K562 (cell line): Measurements from ENCODE around the gene CMTM5. TPM values are rescaled to one million over a fixed set of nuclear protein-coding genes. Genes with fewer than 3 reads are reported as not detected.

ENCODE experiments used
- ATAC-seq: fragments of 200-7000 bp; cut with Tn5 transposase; 3 replicates; pipeline ENCODE4 v1.9.1; 2020; ENCODE audit warnings: moderate library complexity
- BruUV-seq: library from RNA; stranded (reverse); fragments of 400-500 nt; replicated peaks from 2 replicates; lab custom pipeline; 2021; lab: Mats Ljungman, UMichigan
- CTCF ChIA-PET: fragments of 300-600 bp; formaldehyde crosslinking; extraction: SDS; loops from one replicate; lab custom pipeline; 2021; ENCODE audit warnings: low intra/inter-chr PET ratio; lab: Yijun Ruan, JAX
- POLR2A ChIA-PET: fragments of 300-600, 350-650 bp; sonication (Branson Sonifier 250); formaldehyde crosslinking; extraction: SDS; loops from one replicate; lab custom pipeline; 2021; ENCODE audit warnings: antibody characterized with exemption, inconsistent platforms; lab: Yijun Ruan, JAX
- DNase-seq, 4 experiments: peaks; one replicate each; pipeline versions ENCODE4 v3.0.0 to v3.0.0-alpha.2; 2011 to 2018; ENCODE audit warnings: low spot score in 3 of 4, mixed read lengths in 3 of 4; ENCODE audit errors: extremely low read depth in 1 of 4
- FAIRE-seq: peaks from 2 replicates; lab custom pipeline; 2011; peaks lifted over from hg19 to GRCh38; lab: Jason Lieb, UNC
- H2AFZ ChIP-seq: 2 replicates; pipeline ENCODE4 v1.6.0; 2011; ENCODE audit warnings: low read depth, low read length, control low read depth, inconsistent platforms
- H3K27ac ChIP-seq: fragments of 200-600 bp; 3 replicates; pipeline ENCODE4 v1.8.0; 2011; ENCODE audit warnings: low read depth, mild to moderate bottlenecking, control low read depth, inconsistent platforms, low read length, moderate library complexity, mixed read lengths; ENCODE audit errors: extremely low read depth
- H3K27me3 ChIP-seq, 2 experiments: fragments of 300-600 bp in 1 of 2; 2 replicates in 1 of 2; 3 replicates in 1 of 2; pipeline versions ENCODE4 v1.6.0 to v1.8.0; 2011; ENCODE audit warnings: inconsistent platforms in 2 of 2, low read length in 2 of 2, mild to moderate bottlenecking in 1 of 2, mixed read lengths in 1 of 2, moderate library complexity in 1 of 2; ENCODE audit not compliant: control insufficient read depth in 2 of 2, insufficient read depth in 2 of 2
- H3K36me3 ChIP-seq: fragments of 300-600 bp; 3 replicates; pipeline ENCODE4 v1.8.0; 2011; ENCODE audit warnings: mild to moderate bottlenecking, low read length, inconsistent platforms; ENCODE audit not compliant: control insufficient read depth, insufficient read depth
- H3K4me1 ChIP-seq, 2 experiments: fragments of 200-600 bp in 1 of 2; replicated peaks in 1 of 2; 2 replicates in 1 of 2; 3 replicates in 1 of 2; pipeline versions ENCODE4 v1.5.1 to v1.8.0; 2011; ENCODE audit warnings: inconsistent platforms in 2 of 2, low read length in 2 of 2, mild to moderate bottlenecking in 1 of 2, mixed read lengths in 1 of 2, moderate library complexity in 1 of 2; ENCODE audit not compliant: control insufficient read depth in 2 of 2, insufficient read depth in 2 of 2
- H3K4me2 ChIP-seq: 2 replicates; pipeline ENCODE4 v1.6.1; 2011; ENCODE audit warnings: low read length, control low read depth, inconsistent platforms, mixed read lengths; ENCODE audit not compliant: insufficient read depth
- H3K4me3 ChIP-seq: fragments of 200-600 bp; sonication (generic), shearing (Covaris generic); 2 replicates; pipeline ENCODE4 v1.5.1; 2016; ENCODE audit warnings: control low read depth, inconsistent platforms
- H3K79me2 ChIP-seq: fragments of 200-600 bp; 3 replicates; pipeline ENCODE4 v1.8.0; 2011; ENCODE audit warnings: low read length, inconsistent platforms; ENCODE audit not compliant: control insufficient read depth, insufficient read depth
- H3K9ac ChIP-seq, 2 experiments: 2 replicates each; pipeline versions ENCODE4 v1.6.0 to v1.6.1; 2011; ENCODE audit warnings: low read depth in 2 of 2, low read length in 2 of 2, control low read depth in 1 of 2, inconsistent platforms in 1 of 2, mild to moderate bottlenecking in 1 of 2, mixed read lengths in 1 of 2; ENCODE audit not compliant: insufficient read depth in 1 of 2
- H3K9me1 ChIP-seq: one replicate; pipeline ENCODE4 v1.6.0; 2011; ENCODE audit warnings: inconsistent platforms, mild to moderate bottlenecking, low read length, moderate library complexity; ENCODE audit not compliant: control insufficient read depth, insufficient read depth
- H3K9me3 ChIP-seq: replicated peaks from 2 replicates; pipeline ENCODE4 v1.5.1; 2011; ENCODE audit warnings: low read depth, low read length, inconsistent platforms; ENCODE audit not compliant: control insufficient read depth, insufficient read depth
- H4K20me1 ChIP-seq: replicated peaks from 2 replicates; pipeline ENCODE4 v1.6.1; 2011; ENCODE audit warnings: low read length, inconsistent platforms, mixed read lengths; ENCODE audit not compliant: control insufficient read depth, insufficient read depth
- ATF3 ChIP-seq, 2 experiments: fragments of 450-650 bp in 1 of 2; sonication (generic) in 1 of 2; formaldehyde crosslinking in 1 of 2; IDR thresholded peaks in 1 of 2; conservative IDR thresholded peaks in 1 of 2; 2 replicates each; pipeline versions ENCODE4 v1.6.1 to v1.8.1; 2016 to 2023; ENCODE audit warnings: mild to moderate bottlenecking in 2 of 2, moderate library complexity in 2 of 2, inconsistent platforms in 1 of 2, missing genetic modification reagents in 1 of 2
- CXXC5 ChIP-seq: fragments of 250-450 bp; sonication (Bioruptor Pico); IDR thresholded peaks from 2 replicates; pipeline ENCODE4 v1.8.0; 2022; ENCODE audit warnings: inconsistent platforms, mild to moderate bottlenecking, moderate library complexity
- E2F1 ChIP-seq: sonication (generic); formaldehyde crosslinking; IDR thresholded peaks from 2 replicates; pipeline ENCODE4 v1.8.1; 2023; ENCODE audit warnings: mild to moderate bottlenecking, missing genetic modification reagents, moderate library complexity
- GTF2B ChIP-seq: IDR thresholded peaks from 2 replicates; pipeline ENCODE4 v1.6.1; 2011; ENCODE audit not compliant: insufficient read length; ENCODE audit errors: extremely low read depth
- HCFC1 ChIP-seq: IDR thresholded peaks from 2 replicates; pipeline ENCODE4 v1.6.1; 2012; ENCODE audit warnings: low read depth, low read length, improper control_type of control experiment
- HIVEP1 ChIP-seq: fragments of 250-450 bp; sonication (Bioruptor Pico); IDR thresholded peaks from 2 replicates; pipeline ENCODE4 v1.4.0; 2020; ENCODE audit warnings: mild to moderate bottlenecking
- HNRNPL ChIP-seq: fragments of 200-400 bp; formaldehyde crosslinking; IDR thresholded peaks from 2 replicates; pipeline ENCODE4 v1.6.1; 2017; ENCODE audit warnings: low read depth, mild to moderate bottlenecking, low read length
- NR1H2 ChIP-seq: sonication (generic); formaldehyde crosslinking; IDR thresholded peaks from 2 replicates; pipeline ENCODE4 v1.4.0; 2020; ENCODE audit warnings: mild to moderate bottlenecking, missing genetic modification reagents
- POLR2G ChIP-seq: fragments of 200-400 bp; formaldehyde crosslinking; IDR thresholded peaks from 2 replicates; pipeline ENCODE4 v1.6.1; 2017; ENCODE audit warnings: low read depth, mild to moderate bottlenecking, antibody characterized with exemption, low read length, moderate library complexity
- PPARD ChIP-seq: fragments of 250-450 bp; sonication (Bioruptor Pico); IDR thresholded peaks from 2 replicates; pipeline ENCODE4 v1.8.0; 2022; ENCODE audit warnings: inconsistent platforms, mild to moderate bottlenecking, moderate library complexity
- RBM17 ChIP-seq: fragments of 200-400 bp; formaldehyde crosslinking; IDR thresholded peaks from 2 replicates; pipeline ENCODE4 v1.6.1; 2017; ENCODE audit warnings: low read depth, mild to moderate bottlenecking, low read length, borderline replicate concordance
- SIN3A ChIP-seq, 2 experiments: fragments of 150-350 bp in 1 of 2; IDR thresholded peaks; 2 replicates each; pipeline ENCODE4 v1.6.1; 2011 to 2016; ENCODE audit warnings: borderline replicate concordance in 2 of 2, low read depth in 2 of 2, low read length in 2 of 2, mild to moderate bottlenecking in 2 of 2, moderate library complexity in 2 of 2; ENCODE audit not compliant: control insufficient read depth in 1 of 2
- SMAD2 ChIP-seq: fragments of 150-350 bp; IDR thresholded peaks from 2 replicates; pipeline ENCODE4 v1.6.1; 2014; ENCODE audit warnings: low read depth, mild to moderate bottlenecking, low read length
- SMARCA5 ChIP-seq: fragments of 450-650 bp; IDR thresholded peaks from 2 replicates; pipeline ENCODE4 v1.6.1; 2016
- TEAD2 ChIP-seq: fragments of 450-650 bp; IDR thresholded peaks from 2 replicates; pipeline ENCODE4 v1.6.1; 2016; ENCODE audit warnings: missing genetic modification characterization, control low read depth, missing compliant biosample characterization
- ZBTB1 ChIP-seq: sonication (generic); formaldehyde crosslinking; IDR thresholded peaks from 2 replicates; pipeline ENCODE4 v1.8.1; 2023; ENCODE audit warnings: missing genetic modification reagents, low read depth, mild to moderate bottlenecking, borderline replicate concordance
- ZNF197 ChIP-seq: fragments of 200-800 bp; sonication (Bioruptor generic); IDR thresholded peaks from 2 replicates; pipeline ENCODE4 v1.6.1; 2016; ENCODE audit warnings: low read depth, missing genetic modification characterization, missing compliant biosample characterization
- ZNF584 ChIP-seq: fragments of 200-800 bp; sonication (Bioruptor generic); IDR thresholded peaks from 2 replicates; pipeline ENCODE4 v1.6.1; 2016; ENCODE audit warnings: low read depth, mild to moderate bottlenecking, missing genetic modification characterization, missing compliant biosample characterization
- WGBS: fragments of 100-300 bp; shearing (Covaris generic); methylation state at CpG from one replicate; pipeline ENCODE4 v1.1.6; 2016; ENCODE audit warnings: low coverage, mixed read lengths; ENCODE audit not compliant: insufficient coverage; ENCODE audit errors: missing lambda C conversion rate; 5-methylcytosine and 5-hydroxymethylcytosine counted together
- in situ Hi-C: fragments of 300-500 bp; cut with MboI; formaldehyde crosslinking; loops from 4 replicates; pipeline ENCODE4 v1.15.0; 2018; ENCODE audit warnings: inconsistent platforms, mixed read lengths
- intact Hi-C: fragments of 100-400 bp; cut with micrococcal nuclease; formaldehyde crosslinking; loops from 2 replicates; pipeline ENCODE4 v1.14.2; 2022
- polyA plus RNA-seq, 8 experiments: library from polyadenylated mRNA; depleted of rRNA in 4 of 8; stranded (reverse) in 5 of 8; unstranded in 3 of 8; fragments of >200 nt; fragmentation: Nextera tagmentation in 2 of 8; fragmentation: Illumina TruSeq in 1 of 8; extraction: Ambion mirVana in 2 of 8; extraction: Trizol in 1 of 8; gene quantifications; 2 replicates each; pipeline versions ENCODE4 v1.2.1 to v1.2.3, GENCODE V29; 2011 to 2014; ENCODE audit warnings: inconsistent platforms in 1 of 8, missing spikeins in 1 of 8
- total RNA-seq, 7 experiments: library from RNA; depleted of rRNA in 6 of 7; stranded (reverse); fragments of >200 nt in 6 of 7; fragmentation: Illumina TruSeq in 2 of 7; extraction: Trizol in 2 of 7; gene quantifications; 2 replicates each; pipeline versions ENCODE4 v1.2.1 to v1.2.3, GENCODE V29; 2011 to 2021; ENCODE audit warnings: low replicate concordance in 1 of 7

The CMTM5 gene
- total and polyA plus RNA-seq, 9 of the 15 experiments (the other 6 are each of a cell fraction or from before 2014, with no cell fraction given), result 0.21 TPM; not detected in 8

DNA sequence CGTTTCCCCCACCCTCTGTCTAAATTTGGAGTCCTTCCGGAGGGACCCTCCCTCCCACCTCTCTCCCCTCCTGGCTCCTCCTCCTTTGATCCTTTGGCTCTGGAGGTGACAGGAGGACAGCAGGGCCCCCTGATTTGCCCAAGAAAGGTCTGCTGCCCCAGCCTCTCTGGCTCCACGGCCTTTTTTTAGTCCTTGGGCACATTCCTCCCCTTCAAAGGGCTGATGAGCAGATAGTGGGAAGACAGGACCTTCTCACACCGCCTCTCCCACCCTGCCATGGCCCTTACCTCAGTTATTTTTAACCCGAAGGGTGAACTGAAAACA is 31.4 kb downstream of the CMTM5 start:
- no peaks in the 10 kb centered on the region for H3K9me3 ChIP-seq
- intact Hi-C loops, result no loop called here
- TF ChIP-seq SMARCA5, result no peak
- TF ChIP-seq ZBTB1 (CRISPR knock-in tag), result no peak
- TF ChIP-seq TEAD2 (tag), result no peak
- TF ChIP-seq HIVEP1 (CRISPR knock-in tag), result no peak
- TF ChIP-seq GTF2B, result no peak
- TF ChIP-seq PPARD (CRISPR knock-in tag), result no peak
- TF ChIP-seq ATF3 (IDR thresholded peaks at IDR 0.05), result no peak
- no peak for TF ChIP-seq ATF3 (CRISPR knock-in tag; conservative IDR thresholded peaks at IDR 0.05)
- no peak for TF ChIP-seq ZNF584
- TF ChIP-seq SMAD2, result no peak
- TF ChIP-seq E2F1, result no peak
- no peak for TF ChIP-seq ZNF197
- no peak for TF ChIP-seq SIN3A (IDR thresholded peaks at IDR 0.05; ENCODE audit: borderline replicate concordance in 2 of 2, control insufficient read depth in 1 of 2, low read depth in 2 of 2, low read length in 2 of 2)
- no peak for TF ChIP-seq HCFC1
- TF ChIP-seq POLR2G, result no peak
- TF ChIP-seq HNRNPL, result no peak
- TF ChIP-seq CXXC5 (CRISPR knock-in tag), result no peak
- no peak for TF ChIP-seq NR1H2 (CRISPR knock-in tag)
- TF ChIP-seq RBM17, result no peak
- TF ChIP-seq, all 486 proteins: peak for 0
- 0% methylated on average over 4 of the region's 5 CpGs for WGBS
- DNase-seq (no peak), ATAC-seq (no peak), FAIRE-seq (no peak)
- no TSS peak for BruUV-seq
- Histone ChIP-seq H3K36me3 (no peaks in the 10 kb centered on the region), H3K9ac (no peak overlapping the region), H2AFZ (no peak overlapping the region), H3K4me3 (no peak overlapping the region), H4K20me1 (no peaks in the 10 kb centered on the region), H3K27ac (no peak overlapping the region), H3K9me1 (no peaks in the 10 kb centered on the region), H3K4me1 (no peaks in the 10 kb centered on the region), H3K79me2 (no peaks in the 10 kb centered on the region), H3K4me2 (no peak overlapping the region), H3K27me3 (peaks cover 22 to 90% of the 10 kb centered on the region in 2 experiments; a peak in 4 of 5 replicates)
- ChIA-PET POLR2A (no interaction called here), CTCF (no interaction called here)
- in situ Hi-C loops, result no loop called here
